GM19468 (cell line): Measurements from ENCODE around the gene FLT1.

Experiments used
- ATAC-seq: cut with Tn5 transposase; IDR thresholded peaks from one replicate; pipeline ENCODE4 v1.9.1; 2021; ENCODE audit warnings: mild to moderate bottlenecking, moderate library complexity, moderate number of reproducible peaks; ENCODE audit not compliant: unreplicated experiment; ENCODE audit errors: extremely low read depth

FLT1 gene, protein sequence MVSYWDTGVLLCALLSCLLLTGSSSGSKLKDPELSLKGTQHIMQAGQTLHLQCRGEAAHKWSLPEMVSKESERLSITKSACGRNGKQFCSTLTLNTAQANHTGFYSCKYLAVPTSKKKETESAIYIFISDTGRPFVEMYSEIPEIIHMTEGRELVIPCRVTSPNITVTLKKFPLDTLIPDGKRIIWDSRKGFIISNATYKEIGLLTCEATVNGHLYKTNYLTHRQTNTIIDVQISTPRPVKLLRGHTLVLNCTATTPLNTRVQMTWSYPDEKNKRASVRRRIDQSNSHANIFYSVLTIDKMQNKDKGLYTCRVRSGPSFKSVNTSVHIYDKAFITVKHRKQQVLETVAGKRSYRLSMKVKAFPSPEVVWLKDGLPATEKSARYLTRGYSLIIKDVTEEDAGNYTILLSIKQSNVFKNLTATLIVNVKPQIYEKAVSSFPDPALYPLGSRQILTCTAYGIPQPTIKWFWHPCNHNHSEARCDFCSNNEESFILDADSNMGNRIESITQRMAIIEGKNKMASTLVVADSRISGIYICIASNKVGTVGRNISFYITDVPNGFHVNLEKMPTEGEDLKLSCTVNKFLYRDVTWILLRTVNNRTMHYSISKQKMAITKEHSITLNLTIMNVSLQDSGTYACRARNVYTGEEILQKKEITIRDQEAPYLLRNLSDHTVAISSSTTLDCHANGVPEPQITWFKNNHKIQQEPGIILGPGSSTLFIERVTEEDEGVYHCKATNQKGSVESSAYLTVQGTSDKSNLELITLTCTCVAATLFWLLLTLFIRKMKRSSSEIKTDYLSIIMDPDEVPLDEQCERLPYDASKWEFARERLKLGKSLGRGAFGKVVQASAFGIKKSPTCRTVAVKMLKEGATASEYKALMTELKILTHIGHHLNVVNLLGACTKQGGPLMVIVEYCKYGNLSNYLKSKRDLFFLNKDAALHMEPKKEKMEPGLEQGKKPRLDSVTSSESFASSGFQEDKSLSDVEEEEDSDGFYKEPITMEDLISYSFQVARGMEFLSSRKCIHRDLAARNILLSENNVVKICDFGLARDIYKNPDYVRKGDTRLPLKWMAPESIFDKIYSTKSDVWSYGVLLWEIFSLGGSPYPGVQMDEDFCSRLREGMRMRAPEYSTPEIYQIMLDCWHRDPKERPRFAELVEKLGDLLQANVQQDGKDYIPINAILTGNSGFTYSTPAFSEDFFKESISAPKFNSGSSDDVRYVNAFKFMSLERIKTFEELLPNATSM (N-terminal part only)

GRCh38 chr13:28494778-28495537 is at the start of gene FLT1:
Gene FLT1, minus strand, starts transcription at chr13:28495128. Its CDS starts 285 bp downstream, at chr13:28494843.
- no peak for ATAC-seq

- no peak for ATAC-seq
Measured at GRCh38 chr13:28544026-28544425, 49.1 kb upstream of the FLT1 start.

- no peak for ATAC-seq
Measured at GRCh38 chr13:28542804-28543203, 47.9 kb upstream of the FLT1 start.

DNA sequence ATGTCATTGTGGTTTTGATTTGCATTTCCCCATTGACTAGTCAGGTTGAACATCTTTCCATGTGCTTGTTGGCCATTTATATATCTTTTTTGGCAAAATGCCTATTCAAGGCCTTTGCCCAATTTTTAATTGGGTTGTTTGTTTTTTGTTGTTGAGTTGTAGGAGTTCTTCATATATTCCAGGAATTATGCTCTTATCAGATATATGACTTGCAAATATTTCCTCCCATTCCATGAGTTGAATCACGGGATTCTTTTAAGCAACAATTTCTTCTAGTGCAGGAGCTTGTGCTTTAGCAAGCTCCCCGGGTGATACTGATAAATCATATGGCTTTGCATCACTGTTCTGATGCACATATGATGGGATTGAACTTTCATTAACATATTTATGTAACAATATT is 47.0 kb upstream of the FLT1 start:
- no peak for ATAC-seq

DNA sequence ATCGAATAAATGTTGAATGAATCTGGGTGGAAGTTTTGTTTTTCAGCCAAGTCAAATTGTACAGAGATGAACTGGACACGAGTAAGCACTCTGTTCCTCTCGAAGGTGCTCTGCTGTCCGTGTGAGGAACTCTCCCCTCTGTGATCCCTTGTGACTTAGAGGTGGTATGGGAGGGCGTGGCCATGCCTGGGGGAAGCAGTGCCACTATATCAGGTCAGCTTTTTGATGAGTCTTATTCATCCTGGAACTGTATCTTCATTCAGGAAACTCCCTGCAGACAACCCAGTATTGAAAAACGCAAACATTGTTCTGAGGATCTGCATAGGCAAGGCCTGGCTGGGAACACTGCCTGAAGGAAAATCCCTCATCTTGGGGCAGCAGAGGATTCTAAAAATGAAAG is 45.7 kb upstream of the FLT1 start:
- ATAC-seq, result no peak

DNA sequence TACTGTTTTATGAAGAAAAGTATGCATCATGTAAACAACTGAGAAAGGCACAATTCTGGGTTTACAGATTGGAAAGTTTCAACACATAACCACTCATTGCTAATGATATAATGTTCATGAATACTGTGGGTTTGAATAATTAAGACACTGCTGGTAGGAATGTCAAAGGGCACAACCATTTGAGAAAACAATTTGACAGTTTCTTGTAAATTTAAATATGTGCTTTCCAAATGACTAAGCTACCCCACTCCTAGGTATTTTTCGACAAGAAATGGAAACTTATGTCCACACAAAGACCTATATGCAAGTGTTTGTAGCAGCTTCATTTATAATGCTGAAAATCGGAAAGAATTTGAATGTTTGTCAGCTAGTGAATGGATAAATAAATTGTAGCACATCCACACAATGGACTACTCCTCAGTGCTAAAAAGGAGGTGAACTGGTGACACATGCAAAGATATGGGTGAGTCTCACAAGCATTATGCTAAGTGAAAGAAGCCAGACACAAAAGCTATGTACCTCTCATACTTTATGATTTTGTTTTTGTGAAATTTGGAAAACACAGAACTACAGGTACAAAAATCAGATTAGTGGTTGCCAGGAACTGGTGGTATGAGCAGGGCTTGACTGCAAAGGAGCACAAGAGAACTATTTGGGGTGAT is 44.8 kb upstream of the FLT1 start:
- ATAC-seq, result no peak

- ATAC-seq, result no peak
Measured at GRCh38 chr13:28538932-28539331, 44.0 kb upstream of the FLT1 start.

- no peak for ATAC-seq
Measured at GRCh38 chr13:28537171-28537570, 42.2 kb upstream of the FLT1 start.

DNA sequence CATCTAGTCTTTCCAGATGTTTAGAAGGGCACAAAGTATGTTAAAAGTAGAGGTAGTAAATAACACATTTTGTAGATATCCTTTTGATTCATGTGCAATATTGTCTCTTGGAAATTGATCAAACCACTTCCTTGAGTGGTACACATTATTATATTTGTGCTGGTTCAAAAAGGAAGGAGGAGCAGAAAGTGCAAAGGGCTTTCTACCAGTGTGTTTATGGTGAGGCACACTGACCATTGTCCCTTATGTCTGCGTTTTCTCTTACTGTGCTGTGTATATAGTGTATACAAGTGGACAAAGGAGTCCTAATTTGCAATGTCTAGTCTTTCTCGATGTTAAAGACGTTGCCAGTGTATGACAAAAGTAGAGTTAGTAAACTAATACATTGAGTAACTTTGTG is 41.4 kb upstream of the FLT1 start:
- no peak for ATAC-seq

DNA sequence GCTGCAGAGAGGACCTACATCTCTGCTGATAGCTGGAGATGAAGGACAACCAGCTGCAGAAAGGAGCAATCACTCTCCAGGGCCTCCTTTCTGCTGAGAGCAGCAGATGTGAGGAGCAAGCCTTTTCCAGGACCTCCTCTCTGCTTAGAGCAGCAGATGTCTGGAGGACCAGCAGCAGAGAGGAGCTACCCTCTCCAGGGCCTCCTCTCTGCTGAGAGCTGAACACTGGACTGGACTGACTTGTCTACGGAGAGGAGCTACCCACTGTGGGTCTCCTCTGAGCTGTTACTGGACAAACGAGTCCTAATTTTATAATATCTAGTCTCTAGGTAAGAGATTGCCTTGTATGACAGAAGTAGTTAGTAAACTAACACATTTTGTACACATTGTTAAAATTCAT is 40.8 kb upstream of the FLT1 start:
- ATAC-seq, result no peak

DNA sequence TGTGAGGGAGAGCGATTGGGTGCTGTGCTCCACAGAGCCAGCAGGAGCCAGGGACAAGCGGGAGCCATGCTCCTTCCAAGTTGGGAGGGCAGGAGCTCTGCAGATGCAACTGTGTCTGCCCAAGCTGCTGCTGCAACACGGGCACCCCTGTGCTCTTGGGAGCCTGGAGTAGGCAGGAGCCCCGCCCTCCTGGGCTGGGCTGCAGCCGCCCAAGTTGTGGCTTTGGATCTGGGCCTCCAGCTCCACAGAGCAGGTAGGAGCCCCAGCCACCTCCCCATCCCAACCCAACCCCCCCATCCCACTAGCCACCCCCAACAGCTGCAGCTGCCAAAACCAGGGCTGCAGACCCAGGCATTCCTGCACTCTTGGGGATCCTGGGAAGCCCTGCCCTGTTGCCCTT is 39.9 kb upstream of the FLT1 start:
- no peak for ATAC-seq

DNA sequence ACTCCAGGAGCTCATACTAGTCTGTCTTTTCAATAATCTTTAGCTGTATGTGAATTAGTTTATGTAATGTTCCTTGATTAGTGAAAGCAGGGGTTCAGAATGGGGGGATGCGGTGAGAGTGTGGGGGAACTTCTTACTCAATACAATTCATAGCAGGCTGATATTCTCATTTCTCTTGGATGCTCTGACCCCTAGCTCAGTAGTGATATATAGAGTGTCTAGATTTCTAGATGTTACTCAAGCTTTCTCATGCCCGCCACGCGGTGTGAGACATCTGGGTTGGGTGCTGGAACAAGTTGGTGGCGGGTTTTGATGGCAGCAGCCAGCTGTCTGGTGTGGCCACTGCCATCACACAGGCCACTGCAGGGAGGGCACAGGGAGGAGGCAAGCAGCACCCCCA is 39.3 kb upstream of the FLT1 start:
- ATAC-seq, result no peak

- ATAC-seq, result no peak
Measured at GRCh38 chr13:28533441-28534166, 38.7 kb upstream of the FLT1 start.

DNA sequence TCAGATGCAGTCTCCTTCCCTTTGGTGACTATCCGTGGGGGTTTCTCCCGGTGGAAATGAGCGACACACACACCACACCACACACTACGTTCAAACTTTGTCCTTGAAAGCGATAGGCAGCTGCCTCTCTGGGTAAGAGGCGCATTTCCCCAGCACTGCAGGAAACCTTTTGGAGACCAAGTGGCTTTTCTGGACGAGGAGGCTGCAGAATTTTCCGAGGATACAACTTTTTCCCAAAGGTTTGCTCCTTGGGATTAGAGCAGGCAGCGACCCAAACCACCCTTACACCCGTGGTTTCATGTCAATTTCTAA is 38.2 kb upstream of the FLT1 start:
- no peak for ATAC-seq

DNA sequence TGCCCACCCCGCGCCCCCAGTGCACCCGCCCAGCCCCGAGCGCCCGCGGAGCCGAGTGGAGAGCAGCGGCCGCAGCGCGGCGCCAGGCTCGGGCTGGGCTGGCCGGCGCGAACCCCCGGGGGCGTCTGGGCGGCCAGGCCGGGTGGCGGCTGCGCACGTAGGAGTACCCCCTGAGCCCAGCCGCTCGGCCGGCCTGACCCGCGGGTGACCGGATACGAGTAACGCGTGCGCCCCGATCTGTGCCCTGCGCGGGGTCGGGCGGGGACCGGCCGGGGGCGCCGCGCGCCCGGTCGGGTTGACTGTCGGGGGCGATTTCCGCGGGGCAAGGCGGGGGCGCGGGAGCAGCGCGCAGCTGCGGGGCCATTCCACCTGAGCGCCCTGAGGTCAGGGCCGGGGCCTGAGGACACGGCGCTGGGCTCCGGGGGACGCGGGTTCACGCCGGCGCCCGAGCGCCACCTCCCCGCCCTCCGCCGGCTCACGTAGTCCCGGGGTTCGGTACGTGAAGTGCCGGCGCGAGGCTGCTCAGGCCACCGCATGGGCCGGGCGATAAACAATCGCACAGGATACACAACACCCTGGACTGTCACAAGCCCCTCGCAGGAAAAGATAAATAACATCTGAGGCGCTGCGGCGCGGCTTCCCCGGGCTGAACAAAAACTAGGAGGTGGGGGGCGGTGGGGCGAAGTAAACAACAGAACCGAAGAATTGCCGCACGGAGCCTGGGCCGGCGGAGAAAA is 37.6 kb upstream of the FLT1 start:
- no peak for ATAC-seq

DNA sequence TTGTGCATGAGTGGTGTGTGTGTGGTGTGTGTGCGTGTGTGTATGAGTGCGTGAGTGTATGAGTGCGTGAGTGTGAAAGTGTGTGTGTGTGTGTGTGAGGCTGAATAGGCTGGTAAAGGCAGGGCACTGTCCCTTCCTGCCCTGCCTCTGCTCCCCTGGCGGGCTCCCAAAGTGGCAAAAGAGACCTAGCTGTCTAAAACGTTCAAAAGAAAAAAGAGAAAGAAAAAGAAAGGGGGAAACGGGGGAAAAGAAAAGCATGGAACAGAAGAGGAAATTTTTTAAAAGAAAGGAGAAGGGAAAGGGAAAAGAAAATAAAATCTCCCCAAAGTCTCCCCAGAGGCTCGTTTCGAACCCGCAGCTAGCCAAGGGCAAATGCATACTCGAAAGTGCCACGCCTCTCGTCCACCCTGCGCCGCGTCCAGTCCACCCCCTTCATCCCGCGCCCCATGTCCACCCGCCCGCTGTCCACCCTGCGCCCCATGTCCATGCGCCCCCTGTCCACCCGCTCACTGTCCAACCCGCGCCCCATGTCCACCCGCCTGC is 37.0 kb upstream of the FLT1 start:
- no peak for ATAC-seq

DNA sequence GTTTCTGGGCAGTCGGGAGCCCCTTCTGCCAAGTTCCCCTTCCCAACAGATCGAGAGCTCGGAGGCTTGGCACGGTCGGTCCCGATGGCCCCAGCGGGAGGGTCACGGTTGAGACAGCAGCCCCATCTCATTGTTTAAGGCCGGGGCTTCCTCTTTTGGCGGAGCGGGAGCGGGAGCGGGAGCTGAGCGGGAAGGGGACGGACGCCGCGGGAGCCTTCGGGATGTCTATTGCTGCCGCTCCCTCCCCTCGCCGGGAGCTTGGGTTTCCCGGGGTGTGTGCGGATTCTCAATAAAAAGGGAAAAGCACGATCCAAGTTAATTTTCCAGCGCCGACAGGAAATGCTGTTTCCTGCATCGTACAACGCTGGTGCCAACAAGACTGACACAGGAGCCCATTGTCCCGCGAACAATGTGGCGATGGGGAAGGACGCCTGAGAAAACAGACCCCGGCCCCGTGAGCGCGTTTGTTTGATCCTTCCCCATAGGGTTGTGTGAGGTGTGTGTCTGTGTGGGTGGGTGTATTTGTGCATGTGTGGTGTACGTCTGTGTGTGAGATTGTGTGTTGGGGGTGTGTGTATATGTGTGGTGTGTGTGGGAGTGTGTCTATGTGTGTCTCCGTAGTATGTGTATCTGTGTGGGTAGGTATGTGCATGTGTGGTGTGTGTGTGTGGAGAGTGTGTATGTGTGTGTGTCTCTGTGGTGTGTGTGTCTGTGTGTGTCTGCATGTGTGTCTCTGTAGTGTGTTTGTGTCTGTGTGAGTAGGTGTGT is 36.3 kb upstream of the FLT1 start:
- ATAC-seq, result no peak
